Ecto neural progenitor cell (in vitro differentiated cells): ENCODE measurements around the gene GALNT14.
A peak's percentile ranks its signal among the peaks of the same experiment; 100 is the strongest.
"Not testable (repeated sequence)": the region's sequence is repeated elsewhere in the genome, so short reads cannot be mapped to it uniquely, and the experiment has no call there.

Experiments used
- DNase-seq: peaks from one replicate; pipeline ENCODE4 v3.0.0-alpha.2; 2018; ENCODE audit warnings: low spot score

The GALNT14 gene

DNA sequence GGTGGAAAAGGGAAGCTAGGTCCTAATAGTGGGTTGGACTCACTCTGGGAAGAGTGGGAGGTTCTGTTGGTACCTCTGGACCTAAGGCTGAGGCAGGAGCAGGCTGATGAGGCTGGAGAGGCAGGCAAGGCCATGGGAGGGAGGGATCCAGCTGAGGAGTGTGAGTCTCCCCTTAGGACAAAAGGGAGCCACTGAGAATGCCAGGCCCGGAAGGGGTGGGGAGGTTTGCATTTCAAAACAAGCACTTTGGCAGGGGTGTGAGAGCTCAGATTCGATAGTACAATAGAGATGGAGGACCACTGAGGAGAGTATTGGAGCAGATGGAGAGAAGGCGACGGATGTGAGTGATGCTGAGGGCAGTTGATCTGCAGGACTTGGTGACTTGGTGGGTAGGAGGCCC lies 198.9 kb downstream of the GALNT14 start:
- no peak for DNase-seq

DNA sequence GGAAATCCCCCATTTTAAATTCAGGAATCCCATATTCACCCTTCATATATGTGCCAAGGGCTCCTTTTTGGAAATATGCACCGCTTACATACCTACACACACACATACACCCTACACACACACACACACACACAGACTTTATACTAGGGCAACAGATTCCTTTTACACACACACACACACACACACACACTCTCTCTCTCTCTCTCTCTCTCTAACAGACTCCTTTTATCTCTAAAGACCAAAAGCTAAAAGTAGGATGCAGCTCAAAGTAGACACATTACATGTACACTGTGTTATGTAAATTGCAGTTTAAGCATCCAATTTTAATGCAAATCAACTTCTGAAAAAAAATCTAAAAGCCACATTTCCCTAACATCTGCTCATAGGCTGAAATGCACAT lies 200.0 kb downstream of the GALNT14 start:
- DNase-seq = no peak

DNA sequence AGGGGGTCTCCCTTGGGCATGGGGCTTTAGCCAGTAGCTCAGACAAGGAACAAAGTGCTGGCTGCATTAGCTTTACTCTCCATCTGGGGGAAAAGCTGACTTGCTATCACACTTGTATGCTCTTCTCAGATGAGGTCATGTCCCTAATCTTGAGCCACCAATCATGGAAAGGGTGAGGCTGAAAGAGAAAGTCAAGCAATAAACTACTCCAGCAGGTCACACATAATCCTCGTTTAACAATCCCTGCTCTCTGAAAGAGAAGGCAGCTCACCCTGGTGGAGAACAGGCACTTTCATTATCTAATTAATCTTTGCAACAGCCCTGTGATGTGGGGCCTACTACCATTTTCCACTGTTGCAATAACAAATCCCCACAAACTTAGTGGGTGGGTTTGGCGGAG lies 201.3 kb downstream of the GALNT14 start:
- no peak for DNase-seq

DNA sequence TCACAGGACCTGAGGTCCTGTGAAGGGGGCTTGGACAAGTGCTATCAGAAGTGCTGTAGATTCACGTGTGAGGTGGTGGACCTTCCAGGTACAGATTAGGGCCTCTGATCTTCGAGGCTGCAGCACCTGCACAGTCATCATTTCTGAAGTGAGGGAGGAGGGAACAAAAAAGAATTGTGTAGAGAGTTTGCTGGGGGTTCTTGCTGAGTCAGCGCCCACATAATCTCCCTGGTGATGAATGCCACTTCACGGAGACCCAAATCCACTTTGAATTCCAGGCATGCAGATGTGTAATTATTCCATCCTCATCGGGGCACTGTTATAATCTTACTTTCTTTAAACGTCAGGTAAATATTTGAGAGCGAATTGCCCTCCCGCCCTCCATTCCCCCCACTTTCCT lies 202.4 kb downstream of the GALNT14 start:
- no peak for DNase-seq

DNA sequence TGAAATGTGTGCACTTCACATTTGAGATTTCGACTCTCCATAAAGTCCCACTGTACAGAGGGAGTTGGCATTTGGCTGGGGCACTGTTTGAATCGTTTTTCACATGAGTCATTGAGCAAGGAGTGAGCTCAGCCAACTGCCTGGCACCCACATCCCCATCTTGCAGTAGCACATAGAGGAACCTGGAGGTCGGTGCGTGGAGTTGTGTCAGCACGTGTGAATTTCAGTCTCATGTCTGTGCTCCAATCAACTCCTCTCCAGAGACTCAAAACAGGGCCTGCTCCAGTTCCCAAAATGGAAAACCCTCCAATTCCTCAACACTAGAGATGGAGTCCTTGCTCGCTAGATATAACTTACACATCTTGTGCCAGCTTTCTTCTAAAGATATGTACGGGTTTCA lies 204.2 kb downstream of the GALNT14 start:
- DNase-seq = no peak

DNA sequence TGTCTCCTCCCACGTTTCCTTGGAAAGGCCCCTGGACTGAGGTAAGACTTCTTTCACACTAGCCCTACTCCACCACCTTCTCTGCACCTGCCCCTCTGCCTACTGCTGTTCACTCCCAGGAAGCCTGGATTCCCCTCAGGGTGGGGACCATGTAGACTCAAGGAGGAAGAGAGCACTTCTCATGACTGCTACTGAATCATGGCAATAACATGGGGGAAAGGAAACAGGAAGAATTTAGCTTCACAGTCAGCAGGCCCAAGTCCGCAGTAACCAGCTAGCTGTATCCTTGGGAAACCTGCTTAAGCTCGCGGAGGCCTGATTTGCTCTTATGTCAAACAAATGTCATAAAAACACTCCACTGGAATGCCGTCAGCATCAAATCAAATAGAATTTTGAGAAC lies 204.7 kb downstream of the GALNT14 start:
- DNase-seq = no peak

DNA sequence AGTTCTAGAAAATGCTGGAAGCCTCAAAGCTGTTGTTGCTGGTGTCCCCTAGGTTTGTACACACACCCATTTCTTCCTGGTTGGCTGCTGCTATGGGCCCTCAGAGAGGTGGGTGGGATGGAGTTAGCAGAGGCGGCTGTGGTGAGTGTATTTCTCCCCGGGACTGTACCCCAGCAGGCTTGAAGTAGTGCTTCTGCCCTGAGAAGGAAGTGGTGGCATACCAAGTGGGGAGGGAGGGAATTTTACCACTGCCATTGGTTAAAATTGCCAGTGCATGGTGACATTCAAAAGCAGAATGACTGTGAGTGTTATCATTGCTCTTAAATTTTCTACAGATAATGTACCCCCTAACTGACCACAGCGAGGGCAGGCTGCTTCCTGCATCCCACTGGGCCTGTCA lies 205.4 kb downstream of the GALNT14 start:
- no peak for DNase-seq

DNA sequence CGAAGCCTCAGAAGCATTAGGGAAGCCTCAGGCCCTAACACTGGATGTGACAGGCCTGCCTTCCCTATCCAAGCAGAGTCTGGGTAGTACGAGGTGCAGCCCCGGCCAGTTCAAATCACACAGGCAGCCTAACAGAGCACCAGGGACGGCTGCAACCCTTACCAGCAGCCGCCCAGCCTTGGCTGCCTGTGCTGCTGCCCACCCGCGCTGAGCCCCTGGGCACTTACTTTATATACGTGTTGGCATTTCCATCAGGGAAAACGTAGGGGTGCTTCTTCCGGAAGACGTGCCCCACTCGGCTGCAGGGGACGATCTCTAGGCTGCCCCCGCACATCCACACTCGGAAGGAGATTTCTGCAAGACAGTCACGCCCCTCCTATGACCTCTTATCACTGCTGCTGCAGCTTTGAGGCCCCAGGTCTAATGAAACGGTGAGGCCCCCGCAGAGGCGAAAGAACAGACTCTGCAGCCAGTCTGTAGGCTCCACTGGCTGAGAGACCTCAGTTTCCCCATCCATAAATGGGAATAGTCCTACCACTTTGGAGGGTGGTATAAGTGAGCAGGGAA lies 206.3 kb downstream of the GALNT14 start:
- no peak for DNase-seq

DNA sequence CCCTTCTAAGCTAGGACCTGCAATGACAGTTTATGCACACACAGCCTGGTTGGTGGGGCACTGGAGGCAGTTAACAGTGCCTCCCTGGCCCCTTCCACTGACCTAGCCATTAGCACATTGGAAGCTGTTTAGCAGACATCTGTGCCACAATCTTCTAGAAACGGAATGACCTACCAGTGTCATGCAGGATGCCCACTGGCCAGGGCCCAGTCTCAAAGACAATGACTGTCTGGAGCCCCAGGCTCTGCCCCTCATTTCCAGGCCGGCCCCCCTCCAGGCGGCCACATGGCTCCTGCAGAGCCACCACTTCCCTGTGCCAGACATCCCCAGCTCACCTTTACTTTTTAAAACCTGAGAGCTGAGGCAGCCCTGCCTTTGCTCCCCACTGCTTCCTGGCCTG lies 207.5 kb downstream of the GALNT14 start:
- no peak for DNase-seq

DNA sequence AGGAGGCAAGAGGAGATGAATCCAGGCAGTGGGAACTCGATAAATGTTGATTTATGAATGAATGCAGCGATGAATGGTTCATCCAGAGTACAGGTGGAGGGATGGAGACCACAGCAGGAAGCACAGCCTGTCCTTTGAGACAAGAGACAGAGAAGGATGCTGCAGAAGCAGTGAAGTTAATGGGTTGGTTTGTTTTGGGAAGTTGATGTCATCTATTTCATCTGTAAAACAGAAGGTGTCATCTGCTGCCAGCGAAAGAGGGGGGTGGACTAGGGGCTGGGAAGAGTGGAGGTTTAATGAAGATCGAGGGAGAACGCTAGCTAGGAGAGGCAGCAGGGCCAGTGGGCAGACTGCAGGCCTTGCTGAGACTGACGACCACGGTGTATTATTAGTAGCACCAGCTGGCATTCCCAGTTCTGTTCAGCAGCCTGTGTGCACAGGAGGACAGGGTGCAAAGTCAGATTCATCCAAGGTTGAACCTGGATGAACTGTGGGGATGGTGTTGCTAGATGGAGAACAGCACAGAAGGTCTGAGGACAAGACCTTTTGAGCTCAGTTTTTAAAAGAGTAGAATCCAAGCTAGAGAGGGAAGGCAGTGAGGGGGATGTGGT lies 210.7 kb downstream of the GALNT14 start:
- no peak for DNase-seq

DNA sequence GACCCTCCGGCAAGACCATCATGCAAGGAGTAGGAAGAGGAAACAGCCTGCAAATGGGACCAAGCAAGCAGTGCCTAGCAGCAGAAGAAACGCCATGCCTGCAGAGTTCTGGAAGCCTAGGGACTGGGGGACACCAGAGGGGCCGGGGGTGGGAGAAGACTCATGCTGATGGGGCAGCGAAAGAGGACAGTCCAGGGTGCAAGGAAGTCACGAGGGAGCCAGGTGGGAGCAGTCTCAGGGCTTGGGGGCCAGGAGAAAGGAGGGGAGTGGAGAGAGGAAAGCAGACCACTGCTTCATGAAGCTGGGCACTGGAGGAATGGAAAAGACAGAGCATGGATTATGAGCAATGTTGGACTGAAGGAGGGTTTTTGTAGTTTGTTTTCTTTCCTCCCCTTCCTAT lies 211.6 kb downstream of the GALNT14 start:
- no peak for DNase-seq

DNA sequence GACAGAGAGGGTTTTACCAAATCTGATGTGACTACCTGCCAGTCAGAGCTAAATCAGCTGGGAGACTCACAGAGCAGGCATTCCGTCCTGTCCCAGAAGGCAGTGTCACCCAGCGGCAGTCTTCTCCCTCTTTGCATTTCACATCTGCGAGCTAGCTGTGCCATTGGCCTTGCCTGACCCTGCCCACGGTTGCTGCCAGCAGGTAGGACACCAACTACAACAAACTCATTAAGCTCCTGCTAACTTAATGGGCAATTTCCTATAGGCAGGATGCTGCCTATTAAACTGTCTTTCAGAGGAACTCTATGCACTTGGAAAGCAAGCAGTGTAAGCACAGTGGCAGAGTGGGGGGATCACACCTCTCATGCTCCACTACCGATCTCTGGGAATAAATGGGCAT lies 214.6 kb downstream of the GALNT14 start:
- no peak for DNase-seq

DNA sequence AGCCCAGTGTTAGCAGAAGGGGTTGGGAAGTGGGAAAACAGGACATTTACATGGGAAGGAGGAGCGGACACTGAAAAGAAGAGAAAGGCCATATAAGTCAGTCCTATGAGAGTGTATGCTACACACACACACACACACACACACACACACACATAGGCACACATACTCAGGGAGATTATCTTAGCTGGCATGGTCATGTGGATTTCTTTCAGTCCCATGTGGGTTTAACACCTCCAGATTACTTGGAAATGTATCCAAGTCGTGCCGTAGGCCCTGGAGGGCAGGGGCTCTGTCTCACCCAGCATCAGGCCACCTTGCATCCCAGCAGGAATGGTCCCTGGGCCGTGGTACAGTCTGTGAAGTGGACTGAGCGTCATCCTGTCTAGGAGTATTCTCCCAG lies 217.7 kb downstream of the GALNT14 start:
- DNase-seq = no peak

DNA sequence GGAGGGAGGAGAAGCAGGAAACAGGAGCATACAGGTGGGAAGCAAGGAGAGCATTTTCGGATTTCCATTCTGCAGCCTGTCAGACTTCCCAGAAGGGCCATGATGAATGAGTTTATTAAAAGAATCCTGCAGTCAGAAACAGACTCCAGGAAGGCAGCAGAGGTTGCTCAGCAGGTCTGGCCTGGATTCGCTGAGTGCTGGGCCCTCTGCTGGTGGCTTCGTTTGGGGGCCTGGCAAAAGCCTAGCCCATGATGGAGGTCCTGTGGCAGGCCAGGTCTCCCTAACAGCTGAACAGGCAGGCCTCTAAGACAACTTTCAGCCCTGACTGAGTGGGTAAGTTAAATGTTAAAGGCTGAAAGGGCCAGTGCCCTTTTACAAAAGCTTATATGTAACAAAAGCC lies 222.8 kb downstream of the GALNT14 start:
- peak; percentile 75 for DNase-seq

DNA sequence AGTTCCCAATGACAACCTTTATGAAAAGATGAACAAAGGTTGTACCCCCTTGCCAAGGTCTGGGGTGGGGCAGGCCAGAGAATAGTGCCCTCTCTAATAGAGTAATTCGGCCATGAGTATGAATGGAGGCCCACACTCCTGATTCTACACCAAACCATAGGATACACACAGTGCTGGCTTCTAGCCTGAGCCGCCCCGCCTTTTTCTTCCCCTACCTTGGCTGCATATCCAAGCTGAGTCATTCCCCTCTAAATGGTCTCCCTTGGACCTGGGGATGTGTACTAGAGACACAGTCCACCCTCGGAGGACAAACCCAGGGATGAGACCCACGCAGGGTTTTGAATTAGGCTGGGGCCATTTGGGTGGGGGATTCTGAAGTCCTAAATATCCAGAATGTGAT lies 223.8 kb downstream of the GALNT14 start:
- DNase-seq = no peak

DNA sequence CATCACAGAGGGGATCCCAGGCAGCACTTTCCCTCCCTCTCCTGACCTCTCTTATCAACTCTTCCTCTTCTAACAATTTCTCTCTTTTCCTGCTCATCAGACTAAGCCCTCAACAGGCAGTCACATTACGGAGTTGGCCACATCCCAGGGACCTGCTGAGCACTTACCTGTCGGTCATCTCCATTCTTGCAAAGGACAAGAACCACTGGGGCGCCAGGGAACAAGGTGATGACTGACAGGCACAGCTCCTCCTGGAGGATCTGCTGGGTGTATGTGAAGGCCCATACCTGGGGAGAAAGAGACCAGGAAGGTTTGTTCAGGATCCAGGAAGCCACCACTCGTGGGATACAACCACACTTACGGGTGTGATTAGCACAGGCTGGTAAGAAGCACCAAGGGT lies 226.2 kb downstream of the GALNT14 start:
- DNase-seq = no peak

DNA sequence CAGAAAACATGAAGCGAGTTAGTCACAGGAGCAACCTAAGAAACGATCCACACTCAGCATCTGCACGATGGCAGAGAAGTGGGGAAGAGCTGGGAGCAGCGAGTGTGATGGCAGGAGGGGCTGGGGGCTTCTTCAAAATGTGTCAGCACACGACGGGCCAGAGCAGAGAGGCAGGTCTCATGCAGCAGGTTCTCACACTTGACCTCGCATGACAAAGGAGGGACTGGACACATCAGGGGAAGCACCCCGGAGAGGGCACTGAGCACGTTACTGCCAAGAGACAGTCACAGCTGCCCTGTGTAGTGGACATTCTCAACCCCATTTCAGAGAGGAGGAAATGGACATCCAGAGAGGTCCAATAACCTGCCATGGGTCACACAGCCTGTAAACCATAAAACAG lies 226.9 kb downstream of the GALNT14 start:
- DNase-seq = no peak

DNA sequence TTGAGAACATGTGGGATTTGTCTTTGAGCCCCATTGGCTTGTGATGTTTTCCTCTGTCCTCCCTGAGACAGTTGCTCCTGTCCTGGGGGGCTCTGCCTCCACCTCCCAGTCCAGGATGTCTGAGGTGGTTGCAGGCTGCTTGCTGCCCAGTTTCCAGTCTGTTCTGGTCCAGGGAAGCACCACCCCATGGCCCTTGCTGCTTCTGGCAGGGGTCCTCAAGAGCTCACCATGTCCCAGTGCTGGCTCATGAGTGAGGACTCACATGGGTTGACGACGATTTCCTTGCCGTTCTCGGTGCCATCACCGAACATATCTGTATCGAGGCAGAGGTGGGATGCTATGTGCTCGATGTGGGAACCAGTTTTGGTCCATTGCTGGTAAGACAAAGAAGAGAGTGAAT lies 227.6 kb downstream of the GALNT14 start:
- no peak for DNase-seq

DNA sequence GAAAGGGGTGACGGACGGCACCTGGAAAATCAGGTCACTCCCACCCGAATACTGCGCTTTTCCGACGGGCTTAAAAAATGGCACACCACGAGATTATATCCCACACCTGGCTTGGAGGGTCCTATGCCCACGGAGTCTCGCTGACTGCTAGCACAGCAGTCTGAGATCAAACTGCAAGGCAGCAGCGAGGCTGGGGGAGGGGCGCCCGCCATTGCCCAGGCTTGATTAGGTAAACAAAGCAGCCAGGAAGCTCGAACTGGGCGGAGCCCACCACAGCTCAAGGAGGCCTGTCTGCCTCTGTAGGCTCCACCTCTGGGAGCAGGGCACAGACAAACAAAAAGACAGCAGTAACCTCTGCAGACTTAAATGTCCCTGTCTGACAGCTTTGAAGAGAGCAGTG lies 233.8 kb downstream of the GALNT14 start:
- DNase-seq = not testable (repeated sequence)

DNA sequence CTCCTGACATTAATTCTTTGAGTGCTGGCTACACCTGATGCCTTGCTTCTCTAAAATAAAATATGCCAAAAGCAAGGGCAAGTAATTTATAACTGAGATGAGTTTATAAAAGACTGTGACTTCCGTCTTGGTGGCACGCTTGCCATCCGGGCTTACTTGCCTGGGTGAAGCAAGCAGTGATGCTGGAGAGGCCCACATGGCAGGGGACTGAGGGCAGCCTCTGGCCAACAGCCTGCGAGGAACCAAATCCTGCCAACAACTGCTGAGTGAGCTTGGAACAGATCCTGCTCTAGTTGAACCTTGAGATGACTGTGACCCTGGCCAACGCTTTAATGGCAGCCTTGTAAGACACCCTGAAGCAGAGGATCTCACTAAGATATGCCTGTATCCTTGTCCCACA lies 234.9 kb downstream of the GALNT14 start:
- no peak for DNase-seq

DNA sequence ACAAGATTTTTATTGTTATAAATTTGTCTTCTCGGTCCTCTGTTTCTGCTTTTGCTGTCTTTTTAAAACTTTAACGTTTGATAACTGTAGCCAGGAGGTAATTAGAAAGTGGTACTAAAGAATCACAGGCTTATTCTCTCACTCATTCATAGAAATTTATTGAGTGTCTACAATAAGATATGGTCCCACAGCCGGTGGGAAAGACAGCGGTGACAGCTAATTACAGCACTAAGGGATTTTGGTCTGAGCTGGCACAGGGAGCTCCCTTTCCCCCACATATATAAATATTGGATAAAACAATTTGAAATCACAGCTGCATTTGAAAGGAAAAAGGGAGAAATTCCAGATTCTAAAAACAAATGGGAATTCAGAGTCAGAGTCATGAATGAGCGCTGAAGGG lies 237.9 kb downstream of the GALNT14 start:
- DNase-seq = no peak

DNA sequence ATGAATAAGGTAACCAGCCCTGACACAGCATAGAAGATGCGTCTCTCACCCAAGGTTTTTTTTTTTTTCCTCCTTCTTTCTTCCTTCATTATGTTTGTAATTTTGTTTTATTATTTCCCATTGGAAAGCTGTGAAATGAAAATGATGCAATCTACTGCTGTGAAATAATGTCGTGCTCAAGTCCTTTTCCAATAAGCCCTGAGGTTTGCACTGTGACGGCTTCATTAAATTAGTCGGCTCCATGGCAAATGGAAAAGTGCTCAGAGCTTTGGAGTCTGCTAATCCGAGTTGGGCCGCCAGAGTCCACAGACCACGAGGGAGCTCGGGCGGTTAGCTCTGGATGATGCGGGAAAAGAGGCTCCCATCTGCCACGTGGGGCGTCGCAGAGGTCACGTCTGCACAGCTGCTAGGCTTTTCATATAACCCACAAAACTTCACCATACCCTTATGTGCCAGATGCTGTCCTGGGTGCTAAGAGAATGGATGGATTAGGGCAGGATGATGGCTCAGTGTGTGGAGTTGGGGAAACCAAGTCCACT lies 238.7 kb downstream of the GALNT14 start:
- no peak for DNase-seq

DNA sequence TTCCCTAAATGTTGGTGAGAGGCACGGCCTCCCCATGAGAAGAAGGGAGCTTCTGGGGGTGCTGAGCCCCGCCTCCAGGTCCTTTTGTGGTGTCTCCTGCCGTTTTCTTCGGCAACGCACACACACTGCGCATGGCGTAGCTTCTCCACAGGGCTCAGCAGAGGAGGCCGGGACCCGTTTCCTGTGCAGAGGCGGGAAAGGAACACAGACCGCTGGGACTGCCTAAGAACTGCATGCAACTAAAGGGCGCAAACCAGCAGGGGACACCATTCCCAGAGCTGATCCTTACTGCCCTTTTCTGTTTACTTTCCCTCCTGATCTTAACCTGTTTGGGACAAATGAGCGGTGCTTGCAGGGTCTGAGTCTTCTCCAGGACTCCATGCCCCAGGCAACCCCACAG lies 240.7 kb downstream of the GALNT14 start:
- DNase-seq = peak; percentile 19

DNA sequence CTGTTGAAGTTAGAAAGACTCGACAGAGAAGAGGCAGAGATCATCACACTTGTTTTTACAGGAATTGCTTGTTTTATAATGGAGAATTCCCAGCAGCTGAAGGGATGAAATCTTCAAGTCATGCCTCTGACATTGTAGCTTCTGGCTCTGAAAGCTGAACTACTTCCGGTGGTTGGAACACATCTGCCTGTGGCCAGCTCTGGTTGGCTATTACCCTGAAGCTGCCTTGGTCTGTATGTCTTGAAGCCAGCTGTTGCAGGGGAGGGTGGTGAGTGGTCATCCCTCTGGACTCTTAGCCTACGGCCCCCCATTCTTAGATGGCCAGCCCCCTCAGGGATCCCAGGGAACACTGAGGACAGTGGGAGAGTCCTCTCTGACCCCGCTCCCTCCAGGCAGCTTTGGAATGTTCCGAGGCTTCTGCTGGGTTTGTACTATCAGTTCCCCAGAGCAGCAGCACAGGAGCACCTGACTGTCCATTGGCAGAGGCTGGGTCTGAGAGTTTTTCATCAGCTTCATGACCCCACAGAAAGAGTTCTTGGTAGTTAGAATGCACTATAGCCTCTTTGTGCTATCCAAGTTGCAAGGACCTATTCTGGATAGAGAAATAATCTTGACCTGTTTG lies 243.6 kb downstream of the GALNT14 start:
- no peak for DNase-seq
